Measurements from ENCODE around the gene UROD. TPM values are rescaled to one million over a fixed set of nuclear protein-coding genes. Genes with fewer than 3 reads are reported as not detected.

UROD gene
- total and polyA plus RNA-seq, 4 donors, result 65.8 to 85.9 (median 77.0) TPM

DNA sequence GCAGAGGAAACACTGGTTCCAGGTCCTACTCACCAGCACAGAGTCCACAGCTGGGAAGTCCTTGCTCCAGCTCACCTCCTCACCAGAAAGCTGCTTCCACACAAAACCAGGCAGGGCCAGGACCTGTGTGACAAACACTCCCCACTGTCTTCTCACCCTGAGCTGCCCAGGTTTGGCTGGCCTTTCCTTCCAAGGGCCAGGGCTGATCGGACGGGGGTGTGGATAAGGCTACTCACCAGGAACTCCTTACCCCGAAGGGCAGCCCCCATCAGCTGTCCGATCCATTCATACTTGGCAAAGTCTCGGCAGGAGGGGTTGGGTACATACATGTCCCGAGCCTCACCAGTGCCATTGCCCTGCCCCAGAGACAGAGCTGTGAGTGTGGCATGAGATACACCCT is 6.3 kb upstream of the UROD start:
- DNase-seq (no peak), ATAC-seq (ENCODE audit: insufficient read depth, low FRiP score) (no peak)
- H3K27ac ChIP-seq (ENCODE audit: low read depth in 1 of 2, low read length in 1 of 2), result no peak overlapping the region
- no peaks in the 10 kb centered on the region for H3K9me3 ChIP-seq (ENCODE audit: control insufficient read depth in 4 of 4, insufficient read depth in 3 of 4, low read length in 3 of 4)
- H3K4me3 ChIP-seq, result no peak overlapping the region
- H3K9ac ChIP-seq (ENCODE audit: insufficient read depth in 1 of 2, low read length in 2 of 2), result no peak overlapping the region
- H3K36me3 ChIP-seq (ENCODE audit: control insufficient read depth in 4 of 4, insufficient read depth in 4 of 4, low read length in 4 of 4), result peaks cover 37 to 76% (median 45%) of the 10 kb centered on the region in 4 donors
- 94 to 96% methylated on average over 6 of the region's 6 CpGs for WGBS, 2 donors
- H3K4me1 ChIP-seq (ENCODE audit: control insufficient read depth in 5 of 5, insufficient read depth in 5 of 5, low read length in 5 of 5), result peaks cover 0 to 13% (median 7%) of the 10 kb centered on the region in 5 donors
- no peaks in the 10 kb centered on the region for H3K27me3 ChIP-seq (ENCODE audit: control insufficient read depth in 3 of 3, insufficient read depth in 3 of 3, low read length in 2 of 3)
- TF ChIP-seq, protein P1, sequence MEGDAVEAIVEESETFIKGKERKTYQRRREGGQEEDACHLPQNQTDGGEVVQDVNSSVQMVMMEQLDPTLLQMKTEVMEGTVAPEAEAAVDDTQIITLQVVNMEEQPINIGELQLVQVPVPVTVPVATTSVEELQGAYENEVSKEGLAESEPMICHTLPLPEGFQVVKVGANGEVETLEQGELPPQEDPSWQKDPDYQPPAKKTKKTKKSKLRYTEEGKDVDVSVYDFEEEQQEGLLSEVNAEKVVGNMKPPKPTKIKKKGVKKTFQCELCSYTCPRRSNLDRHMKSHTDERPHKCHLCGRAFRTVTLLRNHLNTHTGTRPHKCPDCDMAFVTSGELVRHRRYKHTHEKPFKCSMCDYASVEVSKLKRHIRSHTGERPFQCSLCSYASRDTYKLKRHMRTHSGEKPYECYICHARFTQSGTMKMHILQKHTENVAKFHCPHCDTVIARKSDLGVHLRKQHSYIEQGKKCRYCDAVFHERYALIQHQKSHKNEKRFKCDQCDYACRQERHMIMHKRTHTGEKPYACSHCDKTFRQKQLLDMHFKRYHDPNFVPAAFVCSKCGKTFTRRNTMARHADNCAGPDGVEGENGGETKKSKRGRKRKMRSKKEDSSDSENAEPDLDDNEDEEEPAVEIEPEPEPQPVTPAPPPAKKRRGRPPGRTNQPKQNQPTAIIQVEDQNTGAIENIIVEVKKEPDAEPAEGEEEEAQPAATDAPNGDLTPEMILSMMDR (IDR thresholded peaks at IDR 0.05; ENCODE audit: control extremely low read depth, extremely low read depth), result no peak

DNA sequence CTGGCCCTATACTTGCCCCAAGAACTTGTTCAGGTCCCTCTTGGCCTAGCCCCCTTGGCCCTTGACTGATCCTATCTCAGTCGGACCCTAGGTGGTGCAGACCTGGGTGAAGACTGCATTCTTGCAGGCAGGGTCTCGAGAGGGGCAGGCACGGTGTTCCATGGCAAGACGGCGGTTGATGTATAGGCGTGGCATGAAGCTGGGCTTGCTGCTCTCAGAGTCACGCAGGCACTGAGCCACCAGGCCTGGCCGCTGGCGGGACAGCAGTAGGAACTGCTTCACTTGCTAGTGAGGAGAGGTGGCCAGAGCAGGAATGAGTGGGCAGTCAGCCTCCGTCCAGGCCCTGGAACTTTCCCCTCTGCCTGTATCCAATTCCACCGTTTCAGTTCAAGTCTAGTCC is 4.7 kb upstream of the UROD start:
- no peak for DNase-seq
- H3K4me3 ChIP-seq, result no peak overlapping the region
- no peak overlapping the region for H3K9ac ChIP-seq (ENCODE audit: insufficient read depth in 1 of 2, low read length in 2 of 2)
- 84 to 89% methylated on average over 11 of the region's 11 CpGs for WGBS, 2 donors
- peaks cover 35 to 69% (median 43%) of the 10 kb centered on the region in 4 donors for H3K36me3 ChIP-seq (ENCODE audit: control insufficient read depth in 4 of 4, insufficient read depth in 4 of 4, low read length in 4 of 4)
- TF ChIP-seq, protein P1 (IDR thresholded peaks at IDR 0.05; ENCODE audit: control extremely low read depth, extremely low read depth), result no peak
- ATAC-seq (ENCODE audit: insufficient read depth, low FRiP score), result no peak
- H3K27ac ChIP-seq (ENCODE audit: low read depth in 1 of 2, low read length in 1 of 2), result no peak overlapping the region
- no peaks in the 10 kb centered on the region for H3K27me3 ChIP-seq (ENCODE audit: control insufficient read depth in 3 of 3, insufficient read depth in 3 of 3, low read length in 2 of 3)
- H3K4me1 ChIP-seq (ENCODE audit: control insufficient read depth in 5 of 5, insufficient read depth in 5 of 5, low read length in 5 of 5), result peaks cover 0 to 16% (median 14%) of the 10 kb centered on the region in 5 donors
- H3K9me3 ChIP-seq (ENCODE audit: control insufficient read depth in 4 of 4, insufficient read depth in 3 of 4, low read length in 3 of 4), result no peaks in the 10 kb centered on the region

DNA sequence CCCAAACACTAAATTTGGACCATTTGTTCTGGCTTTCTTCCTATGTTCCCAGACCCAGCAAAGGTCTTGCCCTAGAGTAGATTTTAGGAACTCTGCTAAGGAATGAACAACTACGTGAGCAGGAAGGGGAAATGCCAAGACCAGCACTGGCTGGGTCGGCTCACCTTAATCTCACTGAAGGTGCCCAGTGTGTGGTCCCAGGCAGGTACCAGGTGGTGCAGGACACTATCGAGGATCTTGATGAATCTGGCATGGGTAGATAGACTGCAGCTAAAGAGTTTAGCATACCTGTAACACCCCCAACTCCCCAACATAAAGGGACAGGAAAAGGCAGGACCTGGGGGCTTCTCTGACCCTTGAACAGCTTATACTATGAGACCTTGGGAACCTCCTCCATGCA is 4.0 kb upstream of the UROD start:
- peaks cover 34 to 61% (median 39%) of the 10 kb centered on the region in 4 donors for H3K36me3 ChIP-seq (ENCODE audit: control insufficient read depth in 4 of 4, insufficient read depth in 4 of 4, low read length in 4 of 4)
- H3K9ac ChIP-seq (ENCODE audit: insufficient read depth in 1 of 2, low read length in 2 of 2), result no peak overlapping the region
- H3K9me3 ChIP-seq (ENCODE audit: control insufficient read depth in 4 of 4, insufficient read depth in 3 of 4, low read length in 3 of 4), result no peaks in the 10 kb centered on the region
- H3K4me3 ChIP-seq, result no peak overlapping the region
- WGBS, 2 donors, result 88 to 94% methylated on average over 3 of the region's 3 CpGs
- DNase-seq (no peak), ATAC-seq (ENCODE audit: insufficient read depth, low FRiP score) (no peak)
- TF ChIP-seq, protein P1 (IDR thresholded peaks at IDR 0.05; ENCODE audit: control extremely low read depth, extremely low read depth), result no peak
- H3K4me1 ChIP-seq (ENCODE audit: control insufficient read depth in 5 of 5, insufficient read depth in 5 of 5, low read length in 5 of 5), result peaks cover 0 to 23% (median 16%) of the 10 kb centered on the region in 5 donors
- no peaks in the 10 kb centered on the region for H3K27me3 ChIP-seq (ENCODE audit: control insufficient read depth in 3 of 3, insufficient read depth in 3 of 3, low read length in 2 of 3)
- H3K27ac ChIP-seq (ENCODE audit: low read depth in 1 of 2, low read length in 1 of 2), result no peak overlapping the region

DNA sequence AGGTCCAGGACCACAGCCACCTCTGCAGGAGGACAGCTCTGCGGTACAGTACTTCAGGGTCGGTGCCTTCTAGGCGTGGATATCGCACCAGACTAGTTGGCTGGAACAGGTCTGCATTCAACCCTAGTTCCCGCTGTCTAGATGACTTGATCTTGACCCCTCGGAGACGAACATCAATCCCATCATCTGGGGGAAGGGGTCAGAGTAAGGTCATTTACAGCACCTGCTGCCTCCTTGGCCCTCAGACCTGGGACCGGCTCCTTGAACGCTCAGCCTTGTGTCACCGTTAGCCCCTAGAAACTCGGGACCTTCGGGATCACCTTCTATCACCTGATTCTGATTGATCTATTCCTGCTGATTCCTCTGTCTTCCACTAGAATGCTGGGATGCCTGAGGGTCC is 3.5 kb upstream of the UROD start:
- H3K36me3 ChIP-seq (ENCODE audit: control insufficient read depth in 4 of 4, insufficient read depth in 4 of 4, low read length in 4 of 4), result peaks cover 30 to 57% (median 37%) of the 10 kb centered on the region in 4 donors

More for the DNA sequence above, 3.5 kb upstream of the UROD start:
- no peaks in the 10 kb centered on the region for H3K27me3 ChIP-seq (ENCODE audit: control insufficient read depth in 3 of 3, insufficient read depth in 3 of 3, low read length in 2 of 3)
- ATAC-seq (ENCODE audit: insufficient read depth, low FRiP score), result no peak
- H3K4me3 ChIP-seq, result no peak overlapping the region
- TF ChIP-seq, protein P1 (IDR thresholded peaks at IDR 0.05; ENCODE audit: control extremely low read depth, extremely low read depth), result no peak
- H3K9ac ChIP-seq (ENCODE audit: insufficient read depth in 1 of 2, low read length in 2 of 2), result no peak overlapping the region
- no peak for DNase-seq
- 95 to 97% methylated on average over 12 of the region's 12 CpGs for WGBS, 2 donors
- peaks cover 0 to 24% (median 20%) of the 10 kb centered on the region in 5 donors for H3K4me1 ChIP-seq (ENCODE audit: control insufficient read depth in 5 of 5, insufficient read depth in 5 of 5, low read length in 5 of 5)
- no peaks in the 10 kb centered on the region for H3K9me3 ChIP-seq (ENCODE audit: control insufficient read depth in 4 of 4, insufficient read depth in 3 of 4, low read length in 3 of 4)
- H3K27ac ChIP-seq (ENCODE audit: low read depth in 1 of 2, low read length in 1 of 2), result no peak overlapping the region

All from lung (tissue), 12 donors.